Gastroesophageal sphincter (tissue), 4 donors: Measurements from ENCODE around the gene DNLZ. TPM values are rescaled to one million over a fixed set of nuclear protein-coding genes. Genes with fewer than 3 reads are reported as not detected.

ENCODE experiments used
- ATAC-seq: fragments of 150-250 bp; one replicate; pipeline ENCODE4 v1.9.1; 2016; ENCODE audit warnings: mild to moderate bottlenecking, moderate library complexity
- H3K27ac ChIP-seq, 4 donors: fragments of 200-600 bp; sonication (generic) in 3 of 4; 1 replicate in 3 of 4; 2 replicates in 1 of 4; pipeline ENCODE4 v1.5.1; 2016 to 2019
- H3K27me3 ChIP-seq: fragments of 200-600 bp; sonication (generic); one replicate; pipeline ENCODE4 v1.5.1; 2019
- H3K36me3 ChIP-seq, 2 donors: fragments of 200-600 bp; sonication (generic); one replicate each; pipeline ENCODE4 v1.5.1; 2019; ENCODE audit warnings: control low read depth in 1 of 2
- H3K4me1 ChIP-seq, 3 donors: fragments of 200-600 bp; sonication (generic); 1 replicate in 2 of 3; 2 replicates in 1 of 3; pipeline ENCODE4 v1.5.1; 2016 to 2019; ENCODE audit warnings: control low read depth in 2 of 3
- H3K4me3 ChIP-seq, 2 donors: fragments of 200-600 bp; sonication (generic); one replicate each; pipeline ENCODE4 v1.5.1; 2019; ENCODE audit warnings: mild to moderate bottlenecking in 1 of 2, moderate library complexity in 1 of 2
- H3K9me3 ChIP-seq, 3 donors: fragments of 200-600 bp; sonication (generic); one replicate each; pipeline ENCODE4 v1.5.1; 2017 to 2019; ENCODE audit warnings: control low read depth in 2 of 3
- CTCF ChIP-seq, 4 experiments: fragments of 200-600 bp in 2 of 4; fragments of 450-650 bp in 2 of 4; sonication (generic) in 1 of 4; IDR thresholded peaks; one replicate each; pipeline ENCODE4 v1.5.1; 2017 to 2019; ENCODE audit warnings: antibody characterized with exemption in 4 of 4, mild to moderate bottlenecking in 2 of 4, moderate library complexity in 2 of 4
- EP300 ChIP-seq: sonication (generic); formaldehyde crosslinking; IDR thresholded peaks from one replicate; pipeline ENCODE4 v1.6.1; 2017; ENCODE audit warnings: antibody characterized with exemption, mild to moderate bottlenecking
- POLR2A ChIP-seq, 2 donors: fragments of 450-650 bp; IDR thresholded peaks; one replicate each; pipeline ENCODE4 v1.6.1; 2017; ENCODE audit warnings: antibody characterized with exemption in 2 of 2, mild to moderate bottlenecking in 2 of 2, moderate library complexity in 1 of 2
- POLR2AphosphoS5 ChIP-seq: sonication (generic); formaldehyde crosslinking; IDR thresholded peaks from one replicate; pipeline ENCODE4 v1.6.1; 2017; ENCODE audit warnings: antibody characterized with exemption
- WGBS, 2 donors: methylation state at CpG; one replicate each; pipeline ENCODE4 v1.1.5; 2018; ENCODE audit warnings: low coverage in 1 of 2; 5-methylcytosine and 5-hydroxymethylcytosine counted together
- total RNA-seq, 4 donors: library from RNA; depleted of rRNA; stranded (reverse); fragments of >200 nt; gene quantifications; one replicate each; pipeline ENCODE4 v1.1.0, GENCODE V29; 2016

The DNLZ gene
- total RNA-seq, 4 donors from 2014 or later: 8.4 to 23.7 (median 15.7) TPM

- Histone ChIP-seq H3K9me3 (peaks cover 0 to 8% (median 0%) of the 10 kb centered on the region in 3 donors), H3K4me1 (no peaks in the 10 kb centered on the region), H3K36me3 (no peaks in the 10 kb centered on the region), H3K27me3 (peaks cover 65% of the 10 kb centered on the region), H3K27ac (no peak overlapping the region), H3K4me3 (no peak overlapping the region)
- 54% methylated on average over 6 of the region's 28 CpGs; no CpG with 5 or more reads in 1 of the 2 donors for WGBS, 2 donors
- no peak for ATAC-seq
- TF ChIP-seq CTCF (IDR thresholded peaks at IDR 0.05): no peak
Measured at GRCh38 chr9:136310273-136311030, 53.1 kb downstream of the DNLZ start.

GRCh38 chr9:136309806-136310220 lies 53.7 kb downstream of the DNLZ start:
- H3K27me3 ChIP-seq: peaks cover 71% of the 10 kb centered on the region
- 87 to 100% methylated on average over 2 to 4 of the region's 5 CpGs for WGBS, 2 donors
- no peak overlapping the region for H3K27ac ChIP-seq
- H3K36me3 ChIP-seq: no peaks in the 10 kb centered on the region
- H3K4me1 ChIP-seq: no peaks in the 10 kb centered on the region
- H3K4me3 ChIP-seq: no peak overlapping the region
- TF ChIP-seq EP300: no peak
- no peak for TF ChIP-seq CTCF (IDR thresholded peaks at IDR 0.05)
- TF ChIP-seq POLR2A (IDR thresholded peaks at IDR 0.05): no peak
- TF ChIP-seq POLR2AphosphoS5: no peak
- H3K9me3 ChIP-seq: peaks cover 0 to 3% (median 0%) of the 10 kb centered on the region in 3 donors
- no peak for ATAC-seq

Other genes with a start within 250 kb of the DNLZ start
- 10 to 100 TPM; 28.7 to 66.1 (median 45.3) TPM for gene TMEM250, start 244.9 kb downstream of the DNLZ start, total RNA-seq
- not detected for gene LHX3, start 158.6 kb downstream of the DNLZ start, total RNA-seq
- gene QSOX2, start 117.9 kb downstream of the DNLZ start, total RNA-seq: 1 to 10 TPM; 3.4 to 7.2 (median 5.2) TPM
- gene CCDC187, start 59.6 kb downstream of the DNLZ start, total RNA-seq: not detected
- 10 to 100 TPM in 3 of 4 donors, 1 to 10 TPM in 1; 10.0 to 14.9 (median 13.0) TPM for gene GPSM1, start 36.2 kb downstream of the DNLZ start, total RNA-seq
- 1 to 10 TPM; 1.3 to 2.3 (median 1.8) TPM for gene CARD9, start 9.9 kb upstream of the DNLZ start, total RNA-seq
- 1 to 10 TPM; 3.5 to 8.4 (median 5.5) TPM for gene SNAPC4, start 36.4 kb upstream of the DNLZ start, total RNA-seq
- 10 to 100 TPM; 26.3 to 55.1 (median 44.0) TPM for gene ENTR1, start 46.9 kb upstream of the DNLZ start, total RNA-seq
- 10 to 100 TPM; 36.4 to 59.3 (median 39.8) TPM for gene PMPCA, start 46.9 kb upstream of the DNLZ start, total RNA-seq
- gene INPP5E, start 76.1 kb upstream of the DNLZ start, total RNA-seq: 10 to 100 TPM in 2 of 4 donors, 1 to 10 TPM in 2; 7.2 to 13.1 (median 10.0) TPM
- gene SEC16A, start 119.3 kb upstream of the DNLZ start, total RNA-seq: 10 to 100 TPM; 35.5 to 71.0 (median 50.5) TPM
- gene NOTCH1, start 182.3 kb upstream of the DNLZ start, total RNA-seq: 10 to 100 TPM; 31.1 to 72.1 (median 44.0) TPM